Measurements from ENCODE around the gene C1orf115. TPM values are rescaled to one million over a fixed set of nuclear protein-coding genes. Genes with fewer than 3 reads are reported as not detected.

The C1orf115 gene
- total and polyA plus RNA-seq, 7 donors = 3.8 to 8.9 (median 4.9) TPM

- H3K36me3 ChIP-seq (ENCODE audit: insufficient read depth in 1 of 2, low read depth in 1 of 2) = no peaks in the 10 kb centered on the region
- H3K27me3 ChIP-seq (ENCODE audit: insufficient read depth in 3 of 3, low read length in 2 of 3) = no peaks in the 10 kb centered on the region
- no peaks in the 10 kb centered on the region for H3K9me3 ChIP-seq
- intact Hi-C loops (cut with DNase I) = no loop called here
- TF ChIP-seq, protein P1, sequence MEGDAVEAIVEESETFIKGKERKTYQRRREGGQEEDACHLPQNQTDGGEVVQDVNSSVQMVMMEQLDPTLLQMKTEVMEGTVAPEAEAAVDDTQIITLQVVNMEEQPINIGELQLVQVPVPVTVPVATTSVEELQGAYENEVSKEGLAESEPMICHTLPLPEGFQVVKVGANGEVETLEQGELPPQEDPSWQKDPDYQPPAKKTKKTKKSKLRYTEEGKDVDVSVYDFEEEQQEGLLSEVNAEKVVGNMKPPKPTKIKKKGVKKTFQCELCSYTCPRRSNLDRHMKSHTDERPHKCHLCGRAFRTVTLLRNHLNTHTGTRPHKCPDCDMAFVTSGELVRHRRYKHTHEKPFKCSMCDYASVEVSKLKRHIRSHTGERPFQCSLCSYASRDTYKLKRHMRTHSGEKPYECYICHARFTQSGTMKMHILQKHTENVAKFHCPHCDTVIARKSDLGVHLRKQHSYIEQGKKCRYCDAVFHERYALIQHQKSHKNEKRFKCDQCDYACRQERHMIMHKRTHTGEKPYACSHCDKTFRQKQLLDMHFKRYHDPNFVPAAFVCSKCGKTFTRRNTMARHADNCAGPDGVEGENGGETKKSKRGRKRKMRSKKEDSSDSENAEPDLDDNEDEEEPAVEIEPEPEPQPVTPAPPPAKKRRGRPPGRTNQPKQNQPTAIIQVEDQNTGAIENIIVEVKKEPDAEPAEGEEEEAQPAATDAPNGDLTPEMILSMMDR (IDR thresholded peaks at IDR 0.05) = no peak
- no peak for DNase-seq
- H3K4me1 ChIP-seq = no peaks in the 10 kb centered on the region
- no peak overlapping the region for H3K4me3 ChIP-seq
- 7 to 49% (median 14%) methylated on average over 2 of the region's 2 CpGs for WGBS, 3 donors
- ATAC-seq = no peak
- no peak overlapping the region for H3K27ac ChIP-seq
Observed at GRCh38 chr1:220700556-220701179, 10.5 kb downstream of the C1orf115 start.

- TF ChIP-seq, protein P1 (IDR thresholded peaks at IDR 0.05) = no peak
- intact Hi-C loops (cut with DNase I) = no loop called here
- Histone ChIP-seq H3K4me1 (no peaks in the 10 kb centered on the region), H3K27ac (no peak overlapping the region), H3K4me3 (no peak overlapping the region), H3K9me3 (no peaks in the 10 kb centered on the region), H3K27me3 (ENCODE audit: insufficient read depth in 3 of 3, low read length in 2 of 3) (no peaks in the 10 kb centered on the region), H3K36me3 (ENCODE audit: insufficient read depth in 1 of 2, low read depth in 1 of 2) (no peaks in the 10 kb centered on the region)
- no peak for ATAC-seq
- WGBS, 3 donors = 76 to 87% (median 77%) methylated on average over 6 of the region's 6 CpGs
- DNase-seq = no peak
Observed at GRCh38 chr1:220701974-220702373, 11.8 kb downstream of the C1orf115 start.

DNA sequence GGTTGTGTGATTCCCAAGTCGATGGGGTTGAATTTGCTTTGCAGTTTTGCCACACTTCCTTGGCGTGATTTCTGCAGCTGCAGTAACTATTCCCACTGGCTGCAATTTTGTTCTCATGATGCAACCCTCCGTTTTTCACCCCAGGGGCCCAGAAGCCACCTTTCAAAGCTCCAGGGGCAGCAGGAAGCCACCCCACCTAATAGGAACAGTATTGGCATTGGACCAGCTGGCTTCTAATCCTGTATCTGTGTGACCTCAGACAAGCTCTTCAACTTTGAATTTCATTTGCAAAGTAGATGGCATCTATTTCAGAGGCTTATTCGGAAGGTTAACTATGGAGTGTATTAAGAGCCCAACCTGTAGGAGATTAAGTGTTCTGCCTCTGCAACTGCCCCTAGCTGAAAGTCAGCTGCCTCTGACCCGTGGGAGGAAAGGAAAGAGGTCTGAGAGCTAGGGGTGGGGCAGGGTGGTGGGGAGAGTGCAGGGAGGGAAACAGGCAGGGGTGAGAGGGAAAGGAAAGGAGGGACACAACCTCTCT, 12.6 kb downstream of the C1orf115 start:
- no peaks in the 10 kb centered on the region for H3K9me3 ChIP-seq
- 28 to 38% (median 37%) methylated on average over 5 of the region's 5 CpGs for WGBS, 3 donors
- no peaks in the 10 kb centered on the region for H3K36me3 ChIP-seq (ENCODE audit: insufficient read depth in 1 of 2, low read depth in 1 of 2)
- no peak overlapping the region for H3K27ac ChIP-seq
- H3K27me3 ChIP-seq (ENCODE audit: insufficient read depth in 3 of 3, low read length in 2 of 3) = no peaks in the 10 kb centered on the region
- TF ChIP-seq, protein P1 (IDR thresholded peaks at IDR 0.05) = no peak
- no peaks in the 10 kb centered on the region for H3K4me1 ChIP-seq
- H3K4me3 ChIP-seq = no peak overlapping the region
- no peak for ATAC-seq
- DNase-seq = no peak
- intact Hi-C loops (cut with DNase I) = no loop called here

DNA sequence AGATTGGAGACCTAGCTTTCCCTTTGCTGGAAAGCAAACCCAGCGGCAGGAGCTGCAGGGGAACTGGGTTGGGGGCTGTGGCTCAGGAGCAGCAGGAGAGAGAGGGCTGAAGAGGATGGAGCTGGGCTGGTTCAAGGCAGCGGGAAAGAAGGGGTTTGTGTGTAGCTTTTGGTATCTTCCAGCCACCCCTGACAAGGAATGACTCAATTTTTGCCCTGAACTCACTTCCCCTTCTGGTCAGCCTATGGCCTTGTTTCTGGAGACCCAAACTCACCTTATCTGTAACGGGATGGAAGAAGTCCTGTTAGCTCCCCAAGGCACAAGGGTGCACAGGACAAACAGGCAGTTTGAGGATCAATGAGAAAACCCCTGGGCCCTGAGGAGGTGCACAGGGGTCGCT, 13.1 kb downstream of the C1orf115 start:
- no peak for ATAC-seq
- no peak overlapping the region for H3K27ac ChIP-seq
- TF ChIP-seq, protein P1 (IDR thresholded peaks at IDR 0.05) = no peak
- H3K9me3 ChIP-seq = no peaks in the 10 kb centered on the region
- WGBS, 3 donors = 81 to 89% (median 84%) methylated on average over 4 of the region's 4 CpGs
- no peak for DNase-seq
- H3K27me3 ChIP-seq (ENCODE audit: insufficient read depth in 3 of 3, low read length in 2 of 3) = no peaks in the 10 kb centered on the region
- no peaks in the 10 kb centered on the region for H3K36me3 ChIP-seq (ENCODE audit: insufficient read depth in 1 of 2, low read depth in 1 of 2)
- H3K4me1 ChIP-seq = no peaks in the 10 kb centered on the region
- intact Hi-C loops (cut with DNase I) = no loop called here
- H3K4me3 ChIP-seq = no peak overlapping the region

GRCh38 chr1:220705782-220706181, 15.6 kb downstream of the C1orf115 start:
- no peaks in the 10 kb centered on the region for H3K27me3 ChIP-seq (ENCODE audit: insufficient read depth in 3 of 3, low read length in 2 of 3)
- H3K27ac ChIP-seq = no peak overlapping the region
- TF ChIP-seq, protein P1 (IDR thresholded peaks at IDR 0.05) = no peak
- ATAC-seq = no peak
- WGBS, 3 donors = 71 to 81% (median 76%) methylated on average over 7 of the region's 7 CpGs
- H3K36me3 ChIP-seq (ENCODE audit: insufficient read depth in 1 of 2, low read depth in 1 of 2) = no peaks in the 10 kb centered on the region
- H3K4me1 ChIP-seq = no peaks in the 10 kb centered on the region
- intact Hi-C loops (cut with DNase I) = no loop called here
- no peaks in the 10 kb centered on the region for H3K9me3 ChIP-seq
- H3K4me3 ChIP-seq = no peak overlapping the region
- DNase-seq = no peak

All from psoas muscle (tissue), 8 donors.